Peyer's patch (tissue), 4 donors: ENCODE measurements around the gene CACNA1H. TPM values are rescaled to one million over a fixed set of nuclear protein-coding genes. Genes with fewer than 3 reads are reported as not detected.

Experiments
- DNase-seq, 3 donors: peaks; one replicate each; pipeline ENCODE4 v3.0.0-alpha.2; 2017 to 2019
- H3K27ac ChIP-seq, 4 donors: fragments of 200-600 bp; sonication (generic); one replicate each; pipeline ENCODE4 v1.5.1; 2016 to 2019
- H3K27me3 ChIP-seq, 2 donors: fragments of 200-600 bp; sonication (generic); one replicate each; pipeline ENCODE4 v1.5.1; 2019
- H3K36me3 ChIP-seq, 3 donors: fragments of 200-600 bp; sonication (generic); one replicate each; pipeline ENCODE4 v1.5.1; 2016 to 2019
- H3K4me1 ChIP-seq, 4 donors: fragments of 200-600 bp; sonication (generic); one replicate each; pipeline ENCODE4 v1.5.1; 2016 to 2019
- H3K4me3 ChIP-seq, 4 donors: fragments of 200-600 bp; sonication (generic); 1 replicate in 3 of 4; 2 replicates in 1 of 4; pipeline ENCODE4 v1.5.1; 2016 to 2019; ENCODE audit warnings: mild to moderate bottlenecking in 1 of 4
- H3K9me3 ChIP-seq, 4 donors: fragments of 200-600 bp; sonication (generic); one replicate each; pipeline ENCODE4 v1.5.1; 2016 to 2019; ENCODE audit warnings: mild to moderate bottlenecking in 1 of 4
- POLR2A ChIP-seq, 2 donors: fragments of 450-650 bp; IDR thresholded peaks; one replicate each; pipeline ENCODE4 v1.5.1; 2017; ENCODE audit warnings: antibody characterized with exemption in 2 of 2, mild to moderate bottlenecking in 2 of 2, moderate library complexity in 2 of 2
- total RNA-seq, 4 donors: library from RNA; depleted of rRNA; stranded (reverse); fragments of >200 nt; gene quantifications; one replicate each; pipeline ENCODE4 v1.1.0, GENCODE V29; 2016
- TF ChIP-seq, protein P1 (sequence below), 6 experiments: fragments of 450-650 bp in 4 of 6; fragments of 200-600 bp in 2 of 6; sonication (generic) in 1 of 6; IDR thresholded peaks; one replicate each; pipeline ENCODE4 v1.5.1; 2017 to 2019; ENCODE audit warnings: antibody characterized with exemption in 6 of 6, mild to moderate bottlenecking in 3 of 6, moderate library complexity in 1 of 6

CACNA1H gene
- total RNA-seq, 4 donors from 2014 or later: 4.0 to 28.9 (median 9.7) TPM

DNA sequence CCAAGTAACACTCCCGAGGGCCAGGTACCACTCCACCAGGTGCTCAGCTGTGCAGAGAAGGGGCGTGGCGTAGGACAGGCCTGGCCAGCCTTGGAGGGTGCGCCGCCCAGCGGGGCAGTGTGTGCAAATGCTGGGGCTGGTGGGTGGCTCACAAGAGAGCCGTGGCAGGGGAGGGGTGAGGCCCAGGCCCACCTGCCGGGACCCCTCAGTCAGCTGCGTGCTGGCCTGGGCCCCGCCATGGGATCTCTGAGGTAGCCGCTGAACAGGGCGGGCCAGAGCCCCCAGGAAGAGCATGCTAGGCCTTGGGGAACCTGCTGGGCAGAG is 63.4 kb downstream of the CACNA1H start:
- Histone ChIP-seq H3K36me3 (peaks cover 0 to 38% (median 0%) of the 10 kb centered on the region in 3 donors), H3K27ac (no peak overlapping the region), H3K27me3 (no peaks in the 10 kb centered on the region), H3K4me3 (no peak overlapping the region), H3K4me1 (no peaks in the 10 kb centered on the region), H3K9me3 (no peaks in the 10 kb centered on the region)
- DNase-seq: no peak
- TF ChIP-seq POLR2A (IDR thresholded peaks at IDR 0.05): no peak
- TF ChIP-seq, protein P1, sequence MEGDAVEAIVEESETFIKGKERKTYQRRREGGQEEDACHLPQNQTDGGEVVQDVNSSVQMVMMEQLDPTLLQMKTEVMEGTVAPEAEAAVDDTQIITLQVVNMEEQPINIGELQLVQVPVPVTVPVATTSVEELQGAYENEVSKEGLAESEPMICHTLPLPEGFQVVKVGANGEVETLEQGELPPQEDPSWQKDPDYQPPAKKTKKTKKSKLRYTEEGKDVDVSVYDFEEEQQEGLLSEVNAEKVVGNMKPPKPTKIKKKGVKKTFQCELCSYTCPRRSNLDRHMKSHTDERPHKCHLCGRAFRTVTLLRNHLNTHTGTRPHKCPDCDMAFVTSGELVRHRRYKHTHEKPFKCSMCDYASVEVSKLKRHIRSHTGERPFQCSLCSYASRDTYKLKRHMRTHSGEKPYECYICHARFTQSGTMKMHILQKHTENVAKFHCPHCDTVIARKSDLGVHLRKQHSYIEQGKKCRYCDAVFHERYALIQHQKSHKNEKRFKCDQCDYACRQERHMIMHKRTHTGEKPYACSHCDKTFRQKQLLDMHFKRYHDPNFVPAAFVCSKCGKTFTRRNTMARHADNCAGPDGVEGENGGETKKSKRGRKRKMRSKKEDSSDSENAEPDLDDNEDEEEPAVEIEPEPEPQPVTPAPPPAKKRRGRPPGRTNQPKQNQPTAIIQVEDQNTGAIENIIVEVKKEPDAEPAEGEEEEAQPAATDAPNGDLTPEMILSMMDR (IDR thresholded peaks at IDR 0.05): no peak

DNA sequence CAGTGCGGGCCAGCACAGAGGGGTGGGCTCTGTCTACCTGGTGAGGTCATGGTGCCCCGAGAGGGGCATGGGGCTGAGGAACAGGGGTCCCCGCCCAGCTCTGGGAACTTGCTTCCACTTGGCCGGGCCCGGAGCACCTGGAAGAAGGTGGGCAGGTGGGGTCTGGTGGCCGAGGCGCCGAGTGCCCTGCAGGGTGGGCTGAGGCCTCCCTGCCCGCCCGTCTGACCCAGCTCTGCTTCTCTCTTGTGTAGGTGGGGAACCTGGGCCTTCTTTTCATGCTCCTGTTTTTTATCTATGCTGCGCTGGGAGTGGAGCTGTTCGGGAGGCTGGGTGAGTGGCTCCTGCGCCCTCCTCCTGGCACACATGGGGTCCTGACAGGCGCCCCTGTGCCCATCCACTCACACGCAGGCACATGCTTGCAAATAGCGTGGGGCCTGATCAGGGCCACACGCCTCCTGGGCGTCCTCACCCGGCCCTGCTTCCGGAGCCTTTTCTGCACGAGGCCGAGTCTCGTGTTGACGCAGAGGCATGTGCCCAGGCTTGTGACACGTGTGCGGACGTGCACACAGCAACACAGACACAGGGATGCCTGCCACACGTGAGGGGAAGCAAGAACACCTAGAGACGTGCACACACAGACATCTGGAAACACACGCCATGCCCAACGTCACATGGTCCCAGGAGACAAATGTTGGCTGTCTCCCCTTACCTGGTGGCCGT is 63.9 kb downstream of the CACNA1H start:
- H3K4me3 ChIP-seq: no peak overlapping the region
- no peaks in the 10 kb centered on the region for H3K27me3 ChIP-seq
- H3K36me3 ChIP-seq: peaks cover 0 to 35% (median 0%) of the 10 kb centered on the region in 3 donors
- no peaks in the 10 kb centered on the region for H3K4me1 ChIP-seq
- DNase-seq: no peak
- no peaks in the 10 kb centered on the region for H3K9me3 ChIP-seq
- no peak for TF ChIP-seq POLR2A (IDR thresholded peaks at IDR 0.05)
- TF ChIP-seq, protein P1 (IDR thresholded peaks at IDR 0.05): no peak
- no peak overlapping the region for H3K27ac ChIP-seq

GRCh38 chr16:1217526-1217925 is 64.6 kb downstream of the CACNA1H start:
- H3K36me3 ChIP-seq: peaks cover 0 to 29% (median 0%) of the 10 kb centered on the region in 3 donors
- no peak overlapping the region for H3K4me3 ChIP-seq
- TF ChIP-seq, protein P1 (IDR thresholded peaks at IDR 0.05): no peak
- no peak for TF ChIP-seq POLR2A (IDR thresholded peaks at IDR 0.05)
- DNase-seq: no peak
- H3K4me1 ChIP-seq: no peaks in the 10 kb centered on the region
- no peak overlapping the region for H3K27ac ChIP-seq
- no peaks in the 10 kb centered on the region for H3K27me3 ChIP-seq
- no peaks in the 10 kb centered on the region for H3K9me3 ChIP-seq

DNA sequence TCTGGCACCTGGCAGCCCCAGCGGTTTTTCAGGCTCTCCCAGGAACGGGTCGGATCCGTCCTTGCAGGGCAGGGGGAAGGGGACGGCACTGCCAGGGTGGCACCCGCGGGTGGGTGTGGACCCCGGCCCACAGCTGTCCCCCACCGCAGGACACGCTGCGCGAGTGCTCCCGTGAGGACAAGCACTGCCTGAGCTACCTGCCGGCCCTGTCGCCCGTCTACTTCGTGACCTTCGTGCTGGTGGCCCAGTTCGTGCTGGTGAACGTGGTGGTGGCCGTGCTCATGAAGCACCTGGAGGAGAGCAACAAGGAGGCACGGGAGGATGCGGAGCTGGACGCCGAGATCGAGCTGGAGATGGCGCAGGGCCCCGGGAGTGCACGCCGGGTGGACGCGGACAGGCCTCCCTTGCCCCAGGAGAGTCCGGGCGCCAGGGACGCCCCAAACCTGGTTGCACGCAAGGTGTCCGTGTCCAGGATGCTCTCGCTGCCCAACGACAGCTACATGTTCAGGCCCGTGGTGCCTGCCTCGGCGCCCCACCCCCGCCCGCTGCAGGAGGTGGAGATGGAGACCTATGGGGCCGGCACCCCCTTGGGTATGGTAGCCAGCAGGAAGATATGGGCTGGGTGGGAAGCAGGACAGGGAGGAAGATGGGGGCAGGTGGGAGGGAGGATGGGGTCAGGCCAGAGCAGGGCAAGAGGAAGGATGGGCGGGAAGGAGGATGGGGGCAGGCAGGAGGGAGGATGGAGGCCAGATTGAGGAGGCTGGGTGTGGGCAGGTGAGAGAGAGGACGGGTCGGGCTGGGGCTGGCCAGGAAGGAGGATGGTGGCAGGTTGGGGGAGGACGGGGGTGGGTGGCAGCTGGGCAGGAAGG is 65.4 kb downstream of the CACNA1H start:
- DNase-seq: no peak
- Histone ChIP-seq H3K27me3 (no peaks in the 10 kb centered on the region), H3K4me3 (no peak overlapping the region), H3K27ac (no peak overlapping the region), H3K36me3 (peaks cover 0 to 29% (median 0%) of the 10 kb centered on the region in 3 donors), H3K9me3 (no peaks in the 10 kb centered on the region), H3K4me1 (no peaks in the 10 kb centered on the region)
- no peak for TF ChIP-seq POLR2A (IDR thresholded peaks at IDR 0.05)
- TF ChIP-seq, protein P1 (IDR thresholded peaks at IDR 0.05): no peak

DNA sequence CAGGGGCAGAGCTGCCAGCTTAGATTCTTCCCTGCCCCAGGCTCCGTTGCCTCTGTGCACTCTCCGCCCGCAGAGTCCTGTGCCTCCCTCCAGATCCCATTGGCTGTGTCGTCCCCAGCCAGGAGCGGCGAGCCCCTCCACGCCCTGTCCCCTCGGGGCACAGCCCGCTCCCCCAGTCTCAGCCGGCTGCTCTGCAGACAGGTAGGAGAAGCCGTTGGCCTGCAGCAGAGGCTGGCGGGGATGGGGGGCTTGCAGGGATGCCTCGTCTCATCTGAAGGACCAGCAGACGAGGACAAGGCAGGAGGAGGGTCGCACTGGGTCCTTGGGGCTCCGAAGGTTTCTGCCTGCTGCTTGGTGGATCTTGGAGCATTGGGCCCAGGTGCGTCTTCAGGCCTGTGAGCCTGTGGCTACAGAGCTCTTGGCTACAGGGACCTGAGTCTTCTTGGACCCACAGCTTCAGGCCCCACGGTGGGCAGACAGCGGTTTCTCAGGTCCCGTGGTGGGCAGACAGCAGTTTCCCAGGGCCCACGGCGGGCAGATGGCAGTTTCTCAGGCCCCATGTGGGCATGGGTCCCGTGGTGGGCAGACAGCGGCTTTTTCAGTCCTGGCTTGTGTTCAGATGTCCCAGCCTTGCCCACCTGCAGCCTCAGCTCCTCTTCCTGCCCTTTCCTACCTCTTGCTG is 66.2 kb downstream of the CACNA1H start:
- Histone ChIP-seq H3K9me3 (no peaks in the 10 kb centered on the region), H3K4me3 (no peak overlapping the region), H3K4me1 (no peaks in the 10 kb centered on the region), H3K27me3 (no peaks in the 10 kb centered on the region), H3K27ac (no peak overlapping the region), H3K36me3 (peaks cover 0 to 22% (median 0%) of the 10 kb centered on the region in 3 donors)
- no peak for DNase-seq
- TF ChIP-seq, protein P1 (IDR thresholded peaks at IDR 0.05): no peak
- TF ChIP-seq POLR2A (IDR thresholded peaks at IDR 0.05): no peak
